ENCODE data around the gene MIPEP. TPM values are rescaled to one million over a fixed set of nuclear protein-coding genes. Genes with fewer than 3 reads are reported as not detected.

Gene MIPEP
- total and polyA plus RNA-seq, 9 of the 15 experiments (the other 6 are each of a cell fraction or from before 2014, with no cell fraction given), result 1.7 to 19.3 (median 13.1) TPM

GRCh38 chr13:23888658-23889614 lies at the start of gene MIPEP (continued):
- peak; percentile 85; the same call in 1 of the 2 replicates for TF ChIP-seq MITF (IDR thresholded peaks at IDR 0.05)
- TF ChIP-seq ETV5 (CRISPR knock-in tag; IDR thresholded peaks at IDR 0.05; ENCODE audit: low read depth), result 0 out of 2 replicates have a peak, but pooled peaks have one; percentile 16
- no peak for TF ChIP-seq SMC3 (conservative IDR thresholded peaks at IDR 0.05; ENCODE audit: insufficient read depth, low read depth, low read length)
- TF ChIP-seq ZEB2 (IDR thresholded peaks at IDR 0.05), result no peak
- TF ChIP-seq TEAD1 (CRISPR knock-in tag; IDR thresholded peaks at IDR 0.05), result no peak
- peak; percentile 97 to 99 for TF ChIP-seq MNT (conservative IDR thresholded peaks at IDR 0.05)
- peak; percentile 23 for TF ChIP-seq HMGN3 (IDR thresholded peaks at IDR 0.05; ENCODE audit: borderline replicate concordance, extremely low read depth, insufficient read length, low read depth, low read length)
- no peak for TF ChIP-seq CEBPZ (IDR thresholded peaks at IDR 0.05; ENCODE audit: borderline replicate concordance, low read depth, low read length)
- no peak for TF ChIP-seq ATF1 (CRISPR knock-in tag; IDR thresholded peaks at IDR 0.05)
- peak; percentile 90 for TF ChIP-seq ATF1 (tag; IDR thresholded peaks at IDR 0.05)
- peak; percentile 41 for TF ChIP-seq KDM5B (IDR thresholded peaks at IDR 0.05; ENCODE audit: insufficient replicate concordance, low read depth, low read length)
- peak; percentile 90 for TF ChIP-seq MYC (IDR thresholded peaks at IDR 0.05; ENCODE audit: low read depth, low read length)
- TF ChIP-seq MYC (CRISPR knock-in tag; IDR thresholded peaks at IDR 0.05; ENCODE audit: borderline replicate concordance, low read depth), result no peak
- peak; percentile 68 for TF ChIP-seq TFE3 (CRISPR knock-in tag; IDR thresholded peaks at IDR 0.05)
- peak; percentile 99 for TF ChIP-seq USF2 (CRISPR knock-in tag; IDR thresholded peaks at IDR 0.05)
- TF ChIP-seq ELF2 (CRISPR knock-in tag; IDR thresholded peaks at IDR 0.05), result peak; percentile 99
- peak; percentile 65 for TF ChIP-seq CBFA2T2 (conservative IDR thresholded peaks at IDR 0.05)
- TF ChIP-seq ZNF134 (CRISPR knock-in tag; conservative IDR thresholded peaks at IDR 0.05), result no peak

Data from K562 (cell line).